Lower leg skin (tissue), 3 donors: ENCODE data around the gene MAD1L1.

ENCODE experiments used
- POLR2A ChIP-seq, 2 donors: fragments of 450-650 bp; IDR thresholded peaks; one replicate each; pipeline ENCODE4 v1.6.1; 2016 to 2017; ENCODE audit warnings: antibody characterized with exemption in 2 of 2, mild to moderate bottlenecking in 1 of 2, moderate library complexity in 1 of 2
- TF ChIP-seq, protein P1 (sequence below), 3 donors: fragments of 450-650 bp; IDR thresholded peaks; one replicate each; pipeline ENCODE4 v1.5.1; 2016; ENCODE audit warnings: antibody characterized with exemption in 3 of 3, mild to moderate bottlenecking in 3 of 3, moderate library complexity in 2 of 3

DNA sequence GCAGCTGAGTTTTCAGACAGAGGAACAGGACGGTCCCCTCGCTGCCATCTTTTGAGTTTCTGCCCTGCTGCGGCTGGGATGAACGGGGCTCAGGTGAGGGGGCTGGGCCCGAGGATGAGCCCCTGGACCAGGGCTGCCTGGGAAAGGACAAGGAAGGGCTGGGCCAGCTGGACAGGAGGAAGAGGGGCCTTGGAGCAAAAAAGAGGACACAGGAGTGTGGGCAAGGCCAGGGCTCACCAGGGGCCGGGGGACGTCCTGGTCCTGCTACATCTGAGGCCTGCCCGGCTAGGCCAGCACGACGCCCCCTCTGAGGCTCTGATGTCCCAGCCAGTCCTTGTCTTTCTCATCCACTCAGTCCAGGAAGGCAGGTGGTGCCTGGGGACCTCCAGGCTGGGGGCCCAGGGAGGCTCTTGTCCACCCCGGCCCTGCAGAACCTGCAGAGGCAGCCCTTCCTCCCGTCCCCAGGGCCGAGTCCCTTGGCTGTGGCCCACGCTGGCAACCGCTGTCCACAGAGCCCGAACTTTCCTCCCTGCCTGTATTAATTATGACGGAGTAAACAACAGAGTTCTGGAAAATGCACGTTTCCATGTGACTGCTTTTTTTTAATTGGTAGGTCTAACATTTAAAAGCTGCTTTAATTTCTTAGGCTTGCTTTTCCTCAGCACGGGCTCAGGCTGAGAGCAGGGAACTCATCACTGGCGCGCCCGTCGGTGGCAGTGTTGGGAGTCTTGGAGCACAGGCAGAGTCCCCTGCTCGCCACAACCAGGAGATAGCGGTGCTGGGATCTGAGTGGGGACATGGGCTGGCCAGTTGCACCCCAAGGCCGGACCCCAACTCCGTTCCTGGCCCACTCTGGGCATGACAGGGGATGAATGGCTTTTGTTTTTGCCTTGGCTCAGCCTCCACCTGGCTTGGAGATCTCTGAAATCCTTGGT lies 375.0 kb downstream of the MAD1L1 start:
- TF ChIP-seq, protein P1, sequence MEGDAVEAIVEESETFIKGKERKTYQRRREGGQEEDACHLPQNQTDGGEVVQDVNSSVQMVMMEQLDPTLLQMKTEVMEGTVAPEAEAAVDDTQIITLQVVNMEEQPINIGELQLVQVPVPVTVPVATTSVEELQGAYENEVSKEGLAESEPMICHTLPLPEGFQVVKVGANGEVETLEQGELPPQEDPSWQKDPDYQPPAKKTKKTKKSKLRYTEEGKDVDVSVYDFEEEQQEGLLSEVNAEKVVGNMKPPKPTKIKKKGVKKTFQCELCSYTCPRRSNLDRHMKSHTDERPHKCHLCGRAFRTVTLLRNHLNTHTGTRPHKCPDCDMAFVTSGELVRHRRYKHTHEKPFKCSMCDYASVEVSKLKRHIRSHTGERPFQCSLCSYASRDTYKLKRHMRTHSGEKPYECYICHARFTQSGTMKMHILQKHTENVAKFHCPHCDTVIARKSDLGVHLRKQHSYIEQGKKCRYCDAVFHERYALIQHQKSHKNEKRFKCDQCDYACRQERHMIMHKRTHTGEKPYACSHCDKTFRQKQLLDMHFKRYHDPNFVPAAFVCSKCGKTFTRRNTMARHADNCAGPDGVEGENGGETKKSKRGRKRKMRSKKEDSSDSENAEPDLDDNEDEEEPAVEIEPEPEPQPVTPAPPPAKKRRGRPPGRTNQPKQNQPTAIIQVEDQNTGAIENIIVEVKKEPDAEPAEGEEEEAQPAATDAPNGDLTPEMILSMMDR (IDR thresholded peaks at IDR 0.05): no peak
- TF ChIP-seq POLR2A (IDR thresholded peaks at IDR 0.05): no peak
